Central memory CD4-positive, alpha-beta T cell (primary cell): Measurements from ENCODE around the gene ZNF627.
A peak's percentile ranks its signal among the peaks of the same experiment; 100 is the strongest.
"Not testable (repeated sequence)": the region's sequence is repeated elsewhere in the genome, so short reads cannot be mapped to it uniquely, and the experiment has no call there.

Source experiments
- DNase-seq: peaks from one replicate; pipeline ENCODE4 v3.0.0; 2022
- total RNA-seq, 3 experiments: gene quantifications; one replicate each; lab custom pipeline; 2026; lab: John Stamatoyannopoulos, UW

ZNF627 gene
- total RNA-seq: 8.7 to 21.6 (median 8.7) reads per million in 3 experiments

- peak; percentile 97 for DNase-seq
Measured at GRCh38 chr19:11597202-11598102, at the start of gene ZNF627. ZNF627 (plus strand) TSS chr19:11597483; CDS start chr19:11597628, 145 bp downstream.

- DNase-seq: no peak
Measured at GRCh38 chr19:11547929-11548700, 49.2 kb upstream of the ZNF627 start.

GRCh38 chr19:11549386-11549953 lies 47.8 kb upstream of the ZNF627 start:
- DNase-seq: no peak

- no peak for DNase-seq
Measured at GRCh38 chr19:11550265-11550664, 47.0 kb upstream of the ZNF627 start.

- no peak for DNase-seq
Measured at GRCh38 chr19:11551603-11552235, 45.6 kb upstream of the ZNF627 start.

- DNase-seq: no peak
Measured at GRCh38 chr19:11552666-11553372, 44.5 kb upstream of the ZNF627 start.

- DNase-seq: no peak
Measured at GRCh38 chr19:11554160-11554559, 43.1 kb upstream of the ZNF627 start.

GRCh38 chr19:11555246-11555645 lies 42.0 kb upstream of the ZNF627 start:
- no peak for DNase-seq

- no peak for DNase-seq
Measured at GRCh38 chr19:11556634-11557420, 40.5 kb upstream of the ZNF627 start.

- DNase-seq: peak; percentile 96
Measured at GRCh38 chr19:11558881-11559828, 38.1 kb upstream of the ZNF627 start, which contains the start of gene ELOF1. ELOF1 (minus strand) TSS chr19:11559230; CDS start chr19:11554347, 4,883 bp downstream.

- DNase-seq: peak; percentile 68
Measured at GRCh38 chr19:11560404-11561051, 36.8 kb upstream of the ZNF627 start.

- DNase-seq: no peak
Measured at GRCh38 chr19:11563532-11563931, 33.8 kb upstream of the ZNF627 start.

GRCh38 chr19:11564082-11564807 lies 33.0 kb upstream of the ZNF627 start:
- DNase-seq: not testable (repeated sequence)

- DNase-seq: not testable (repeated sequence)
Measured at GRCh38 chr19:11565649-11565980, 31.7 kb upstream of the ZNF627 start.

- no peak for DNase-seq
Measured at GRCh38 chr19:11566164-11566563, 31.1 kb upstream of the ZNF627 start.

- no peak for DNase-seq
Measured at GRCh38 chr19:11570039-11570462, 27.2 kb upstream of the ZNF627 start.

- not testable (repeated sequence) for DNase-seq
Measured at GRCh38 chr19:11573354-11573753, 23.9 kb upstream of the ZNF627 start.

GRCh38 chr19:11573763-11574162 lies 23.5 kb upstream of the ZNF627 start:
- not testable (repeated sequence) for DNase-seq

- DNase-seq: no peak
Measured at GRCh38 chr19:11574689-11575088, 22.6 kb upstream of the ZNF627 start.
